ENCODE measurements around the gene GAS7.

DNA sequence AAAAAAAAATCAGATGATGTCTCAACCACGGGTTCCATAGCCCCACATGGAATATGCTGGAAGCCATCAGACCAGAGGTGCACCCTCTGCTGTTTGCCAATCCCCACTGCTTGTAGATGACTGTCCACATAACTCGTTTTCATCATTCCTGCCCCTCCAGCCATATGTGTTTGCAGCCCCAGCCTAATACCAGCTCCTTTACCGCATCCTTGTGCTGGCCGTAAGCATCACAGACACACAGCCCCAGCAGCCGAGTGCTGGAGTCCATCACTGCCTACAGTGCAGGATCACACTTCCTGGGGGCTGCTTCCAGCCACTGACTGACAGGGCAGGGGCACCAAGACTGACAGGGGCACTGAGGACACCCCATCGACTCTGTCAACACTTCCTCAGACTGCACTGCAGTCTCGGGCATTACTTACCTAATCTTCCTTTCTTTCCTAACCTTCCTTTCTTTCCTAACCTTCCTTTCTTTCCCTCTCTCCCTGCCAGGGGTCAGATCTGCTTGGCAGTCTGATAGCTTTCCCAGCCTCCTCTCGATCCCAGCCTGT is 298.3 kb downstream of the GAS7 start:
- TF ChIP-seq, protein P1, sequence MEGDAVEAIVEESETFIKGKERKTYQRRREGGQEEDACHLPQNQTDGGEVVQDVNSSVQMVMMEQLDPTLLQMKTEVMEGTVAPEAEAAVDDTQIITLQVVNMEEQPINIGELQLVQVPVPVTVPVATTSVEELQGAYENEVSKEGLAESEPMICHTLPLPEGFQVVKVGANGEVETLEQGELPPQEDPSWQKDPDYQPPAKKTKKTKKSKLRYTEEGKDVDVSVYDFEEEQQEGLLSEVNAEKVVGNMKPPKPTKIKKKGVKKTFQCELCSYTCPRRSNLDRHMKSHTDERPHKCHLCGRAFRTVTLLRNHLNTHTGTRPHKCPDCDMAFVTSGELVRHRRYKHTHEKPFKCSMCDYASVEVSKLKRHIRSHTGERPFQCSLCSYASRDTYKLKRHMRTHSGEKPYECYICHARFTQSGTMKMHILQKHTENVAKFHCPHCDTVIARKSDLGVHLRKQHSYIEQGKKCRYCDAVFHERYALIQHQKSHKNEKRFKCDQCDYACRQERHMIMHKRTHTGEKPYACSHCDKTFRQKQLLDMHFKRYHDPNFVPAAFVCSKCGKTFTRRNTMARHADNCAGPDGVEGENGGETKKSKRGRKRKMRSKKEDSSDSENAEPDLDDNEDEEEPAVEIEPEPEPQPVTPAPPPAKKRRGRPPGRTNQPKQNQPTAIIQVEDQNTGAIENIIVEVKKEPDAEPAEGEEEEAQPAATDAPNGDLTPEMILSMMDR (IDR thresholded peaks at IDR 0.05), result no peak
- no peak for TF ChIP-seq POLR2A (IDR thresholded peaks at IDR 0.05)
